Activated naive CD4-positive, alpha-beta T cell treated with anti-CD3 and anti-CD28 coated beads, Interleukin-2, amount 50 U/mL, for 24 hours (primary cell): ENCODE data around the gene UGP2.

Experiments
- H3K27ac Mint-ChIP-seq: one replicate; pipeline ENCODE4 v1.8.0; 2021; ENCODE audit warnings: mild to moderate bottlenecking, mixed read lengths
- H3K27me3 Mint-ChIP-seq: one replicate; pipeline ENCODE4 v1.8.0; 2021; ENCODE audit warnings: mixed read lengths
- H3K36me3 Mint-ChIP-seq: one replicate; pipeline ENCODE4 v1.8.0; 2021; ENCODE audit warnings: mixed read lengths
- H3K4me1 Mint-ChIP-seq: one replicate; pipeline ENCODE4 v1.8.0; 2021; ENCODE audit warnings: mixed read lengths
- H3K4me3 Mint-ChIP-seq: one replicate; pipeline ENCODE4 v1.8.0; 2021; ENCODE audit warnings: mild to moderate bottlenecking, mixed read lengths
- H3K9me3 Mint-ChIP-seq: one replicate; pipeline ENCODE4 v1.8.0; 2021; ENCODE audit warnings: mixed read lengths

UGP2 gene

GRCh38 chr2:63849381-63850203 lies 7.9 kb downstream of the UGP2 start:
- Mint-ChIP-seq H3K4me1 (peaks cover 94% of the 10 kb centered on the region), H3K36me3 (peaks cover 10% of the 10 kb centered on the region), H3K27ac (peak overlapping the region; percentile 72), H3K4me3 (peak overlapping the region; percentile 13), H3K27me3 (no peaks in the 10 kb centered on the region), H3K9me3 (peaks cover 12% of the 10 kb centered on the region)

GRCh38 chr2:63850204-63850571 lies 8.5 kb downstream of the UGP2 start:
- Mint-ChIP-seq H3K27ac (no peak overlapping the region), H3K9me3 (peaks cover 12% of the 10 kb centered on the region), H3K4me3 (no peak overlapping the region), H3K36me3 (peaks cover 10% of the 10 kb centered on the region), H3K27me3 (no peaks in the 10 kb centered on the region), H3K4me1 (peaks cover 94% of the 10 kb centered on the region)

- peaks cover 10% of the 10 kb centered on the region for H3K36me3 Mint-ChIP-seq
- no peak overlapping the region for H3K4me3 Mint-ChIP-seq
- peak overlapping the region; percentile 38 for H3K27ac Mint-ChIP-seq
Measured at GRCh38 chr2:63850649-63851048, 9.0 kb downstream of the UGP2 start.

GRCh38 chr2:63851691-63852311 lies 10.1 kb downstream of the UGP2 start:
- Mint-ChIP-seq H3K27me3 (no peaks in the 10 kb centered on the region), H3K36me3 (peaks cover 9% of the 10 kb centered on the region), H3K4me1 (peaks cover 91% of the 10 kb centered on the region), H3K27ac (peak overlapping the region; percentile 89), H3K4me3 (no peak overlapping the region), H3K9me3 (peaks cover 12% of the 10 kb centered on the region)

More at GRCh38 chr2:63850649-63851048, 9.0 kb downstream of the UGP2 start:
- Mint-ChIP-seq H3K27me3 (no peaks in the 10 kb centered on the region), H3K4me1 (peaks cover 92% of the 10 kb centered on the region), H3K9me3 (peaks cover 12% of the 10 kb centered on the region)

GRCh38 chr2:63853527-63854310 lies 12.0 kb downstream of the UGP2 start:
- Mint-ChIP-seq H3K27ac (peak overlapping the region; percentile 88), H3K36me3 (peaks cover 8% of the 10 kb centered on the region), H3K27me3 (no peaks in the 10 kb centered on the region), H3K9me3 (peaks cover 5% of the 10 kb centered on the region), H3K4me1 (peaks cover 81% of the 10 kb centered on the region), H3K4me3 (no peak overlapping the region)

- Mint-ChIP-seq H3K4me1 (peaks cover 65% of the 10 kb centered on the region), H3K36me3 (peaks cover 8% of the 10 kb centered on the region), H3K27ac (peak overlapping the region; percentile 90), H3K9me3 (peaks cover 5% of the 10 kb centered on the region), H3K27me3 (no peaks in the 10 kb centered on the region), H3K4me3 (peak overlapping the region; percentile 72)
Measured at GRCh38 chr2:63855418-63856302, 14.0 kb downstream of the UGP2 start.

GRCh38 chr2:63856303-63856603 lies 14.6 kb downstream of the UGP2 start:
- H3K36me3 Mint-ChIP-seq, result peaks cover 8% of the 10 kb centered on the region
- peak overlapping the region; percentile 72 for H3K4me3 Mint-ChIP-seq
- H3K27ac Mint-ChIP-seq, result peak overlapping the region; percentile 90
- peaks cover 65% of the 10 kb centered on the region for H3K4me1 Mint-ChIP-seq
- H3K9me3 Mint-ChIP-seq, result peaks cover 5% of the 10 kb centered on the region
- no peaks in the 10 kb centered on the region for H3K27me3 Mint-ChIP-seq

- Mint-ChIP-seq H3K4me3 (no peak overlapping the region), H3K9me3 (no peaks in the 10 kb centered on the region), H3K27ac (no peak overlapping the region), H3K36me3 (peaks cover 16% of the 10 kb centered on the region), H3K4me1 (peaks cover 58% of the 10 kb centered on the region), H3K27me3 (no peaks in the 10 kb centered on the region)
Measured at GRCh38 chr2:63858291-63858690, 16.6 kb downstream of the UGP2 start.

- Mint-ChIP-seq H3K27ac (peak overlapping the region; percentile 43), H3K4me3 (no peak overlapping the region), H3K4me1 (peaks cover 55% of the 10 kb centered on the region), H3K27me3 (no peaks in the 10 kb centered on the region), H3K36me3 (peaks cover 19% of the 10 kb centered on the region), H3K9me3 (no peaks in the 10 kb centered on the region)
Measured at GRCh38 chr2:63861220-63861822, 19.6 kb downstream of the UGP2 start.

- H3K4me3 Mint-ChIP-seq, result peak overlapping the region; percentile 33
- H3K9me3 Mint-ChIP-seq, result no peaks in the 10 kb centered on the region
- peak overlapping the region; percentile 90 for H3K27ac Mint-ChIP-seq
- H3K36me3 Mint-ChIP-seq, result peaks cover 16% of the 10 kb centered on the region
- peaks cover 60% of the 10 kb centered on the region for H3K4me1 Mint-ChIP-seq
- H3K27me3 Mint-ChIP-seq, result no peaks in the 10 kb centered on the region
Measured at GRCh38 chr2:63862806-63863205, 21.1 kb downstream of the UGP2 start.

GRCh38 chr2:63863707-63864106 lies 22.0 kb downstream of the UGP2 start:
- H3K36me3 Mint-ChIP-seq, result peaks cover 15% of the 10 kb centered on the region
- H3K9me3 Mint-ChIP-seq, result no peaks in the 10 kb centered on the region

GRCh38 chr2:63865159-63865799 lies 23.6 kb downstream of the UGP2 start:
- Mint-ChIP-seq H3K4me1 (peaks cover 65% of the 10 kb centered on the region), H3K36me3 (peaks cover 13% of the 10 kb centered on the region), H3K9me3 (no peaks in the 10 kb centered on the region), H3K4me3 (no peak overlapping the region), H3K27ac (no peak overlapping the region), H3K27me3 (no peaks in the 10 kb centered on the region)

More at GRCh38 chr2:63863707-63864106, 22.0 kb downstream of the UGP2 start:
- Mint-ChIP-seq H3K4me1 (peaks cover 61% of the 10 kb centered on the region), H3K27me3 (no peaks in the 10 kb centered on the region), H3K27ac (peak overlapping the region; percentile 90), H3K4me3 (no peak overlapping the region)

- H3K27ac Mint-ChIP-seq, result peak overlapping the region; percentile 33
- H3K27me3 Mint-ChIP-seq, result no peaks in the 10 kb centered on the region
- no peaks in the 10 kb centered on the region for H3K9me3 Mint-ChIP-seq
- H3K36me3 Mint-ChIP-seq, result peaks cover 16% of the 10 kb centered on the region
- H3K4me1 Mint-ChIP-seq, result peaks cover 63% of the 10 kb centered on the region
- H3K4me3 Mint-ChIP-seq, result no peak overlapping the region
Measured at GRCh38 chr2:63866009-63866709, 24.5 kb downstream of the UGP2 start.

- Mint-ChIP-seq H3K9me3 (peaks cover 5% of the 10 kb centered on the region), H3K27ac (no peak overlapping the region), H3K27me3 (no peaks in the 10 kb centered on the region), H3K4me3 (no peak overlapping the region), H3K4me1 (peaks cover 65% of the 10 kb centered on the region), H3K36me3 (peaks cover 22% of the 10 kb centered on the region)
Measured at GRCh38 chr2:63870679-63871078, 29.0 kb downstream of the UGP2 start.
